ENCODE measurements around the gene DNAH17.

DNAH17 gene

GRCh38 chr17:78523934-78524655 is 53.1 kb downstream of the DNAH17 start (continued):
- 0 out of 2 replicates have a peak, but pooled peaks have one; percentile 17 for TF ChIP-seq KLF10 (tag by site-specific recombination; IDR thresholded peaks at IDR 0.05)
- no peak for TF ChIP-seq ZNF280D (tag by site-specific recombination; IDR thresholded peaks at IDR 0.05)

GRCh38 chr17:78522031-78522809 is 55.0 kb downstream of the DNAH17 start:
- ChIA-PET POLR2A (no interaction called here), CTCF (interaction anchor here (0.6 to 1.1 kb wide), 3 partner anchors 10 to 1434 kb away, joined by 3 to 5 read pairs (median 3); no protein-coding TSS in a partner anchor)
- TF ChIP-seq MEIS1 (CRISPR knock-in tag; IDR thresholded peaks at IDR 0.05; ENCODE audit: borderline replicate concordance): no peak
- TF ChIP-seq ZIC2 (tag by site-specific recombination; IDR thresholded peaks at IDR 0.05): no peak
- no peak for TF ChIP-seq ZNF596 (tag by site-specific recombination; IDR thresholded peaks at IDR 0.05)
- TF ChIP-seq ZNF112 (tag by site-specific recombination; IDR thresholded peaks at IDR 0.05): no peak
- no peak for TF ChIP-seq ZNF404 (tag by site-specific recombination; IDR thresholded peaks at IDR 0.05)
- no peak for TF ChIP-seq KLF1 (tag by site-specific recombination; IDR thresholded peaks at IDR 0.05)
- no peak for TF ChIP-seq ZNF221 (tag by site-specific recombination; IDR thresholded peaks at IDR 0.05; ENCODE audit: borderline replicate concordance)
- TF ChIP-seq ZNF23 (tag by site-specific recombination; IDR thresholded peaks at IDR 0.05; ENCODE audit: borderline replicate concordance): no peak
- TF ChIP-seq ZNF560 (tag by site-specific recombination; IDR thresholded peaks at IDR 0.05; ENCODE audit: borderline replicate concordance): no peak
- TF ChIP-seq ZNF324 (tag by site-specific recombination; IDR thresholded peaks at IDR 0.05): no peak
- no peak for TF ChIP-seq HIC1 (tag by site-specific recombination; IDR thresholded peaks at IDR 0.05)
- no peak for TF ChIP-seq ZNF350 (tag by site-specific recombination; IDR thresholded peaks at IDR 0.05)
- no peak for TF ChIP-seq GLIS1 (tag by site-specific recombination; IDR thresholded peaks at IDR 0.05)
- TF ChIP-seq HOXA7 (CRISPR knock-in tag; IDR thresholded peaks at IDR 0.05; ENCODE audit: borderline replicate concordance): no peak
- no peak for TF ChIP-seq ZNF621 (tag by site-specific recombination; IDR thresholded peaks at IDR 0.05)
- TF ChIP-seq SETDB1 (IDR thresholded peaks at IDR 0.05; ENCODE audit: insufficient read length, low read length): no peak
- TF ChIP-seq ZNF223 (tag by site-specific recombination; IDR thresholded peaks at IDR 0.05): no peak
- TF ChIP-seq ZNF629 (tag by site-specific recombination; IDR thresholded peaks at IDR 0.05): no peak
- TF ChIP-seq ZFP41 (tag by site-specific recombination; IDR thresholded peaks at IDR 0.05; ENCODE audit: borderline replicate concordance): no peak
- Histone ChIP-seq H3K27ac (ENCODE audit: extremely low read depth, low read depth, low read length) (no peak overlapping the region), H3K36me3 (ENCODE audit: control insufficient read depth in 2 of 2, insufficient read depth in 1 of 2, low read length in 2 of 2) (no peaks in the 10 kb centered on the region), H3K4me3 (ENCODE audit: low read depth, low read length) (no peak overlapping the region), H3K4me1 (ENCODE audit: control insufficient read depth, insufficient read depth, low read length) (no peaks in the 10 kb centered on the region), H3K9me3 (ENCODE audit: control insufficient read depth, insufficient read depth, low read depth, low read length) (no peaks in the 10 kb centered on the region)

Measured in HEK293 (cell line).